GM21786 (cell line): ENCODE data around the gene RANBP17.
"Not testable (repeated sequence)": the region's sequence is repeated elsewhere in the genome, so short reads cannot be mapped to it uniquely, and the experiment has no call there.

Experiments
- ATAC-seq: cut with Tn5 transposase; IDR thresholded peaks from one replicate; pipeline ENCODE4 v1.9.1; 2021; ENCODE audit not compliant: unreplicated experiment

RANBP17 gene

DNA sequence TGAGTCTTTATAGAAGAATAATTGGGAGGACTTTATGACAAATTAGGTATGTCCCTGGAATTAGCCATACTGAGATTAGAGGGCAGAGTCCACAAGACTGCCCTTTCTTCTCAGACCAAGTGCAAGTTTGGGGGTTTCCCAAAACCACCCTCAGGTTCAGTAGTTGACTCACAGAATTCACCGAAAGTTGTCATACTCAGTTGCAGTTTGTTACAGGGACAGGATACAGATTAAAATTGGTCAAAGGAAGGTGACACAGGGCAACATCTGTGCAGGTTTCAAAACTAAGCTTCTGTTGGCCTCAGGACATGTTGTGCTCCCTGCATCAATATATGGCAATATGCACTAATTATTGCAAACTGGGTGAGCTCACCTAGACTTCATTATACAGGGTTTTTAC is 3.8 kb downstream of the RANBP17 start:
- peak; percentile 88 for ATAC-seq

GRCh38 chr5:170867825-170868224 is 6.0 kb downstream of the RANBP17 start:
- ATAC-seq: no peak

GRCh38 chr5:170870390-170870789 is 8.6 kb downstream of the RANBP17 start:
- not testable (repeated sequence) for ATAC-seq

DNA sequence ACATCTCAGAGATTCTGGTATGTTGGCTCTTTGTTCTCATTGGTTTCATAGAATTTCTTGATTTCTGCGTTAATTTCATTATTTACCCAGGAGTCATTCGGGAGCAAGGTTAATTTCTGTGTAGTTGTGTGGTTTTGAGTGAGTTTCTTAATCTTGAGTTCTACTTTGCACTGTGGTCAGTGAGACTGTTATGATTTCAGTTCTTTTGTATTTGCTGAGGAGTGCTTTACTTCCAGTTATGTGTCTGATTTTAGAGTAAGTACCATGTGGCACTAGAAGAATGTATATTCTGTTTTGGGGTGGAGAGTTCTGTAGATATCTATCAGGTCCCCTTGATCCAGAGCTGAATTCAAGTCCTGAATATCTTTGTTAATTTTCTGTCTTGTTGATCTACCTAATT is 12.2 kb downstream of the RANBP17 start:
- ATAC-seq: no peak

DNA sequence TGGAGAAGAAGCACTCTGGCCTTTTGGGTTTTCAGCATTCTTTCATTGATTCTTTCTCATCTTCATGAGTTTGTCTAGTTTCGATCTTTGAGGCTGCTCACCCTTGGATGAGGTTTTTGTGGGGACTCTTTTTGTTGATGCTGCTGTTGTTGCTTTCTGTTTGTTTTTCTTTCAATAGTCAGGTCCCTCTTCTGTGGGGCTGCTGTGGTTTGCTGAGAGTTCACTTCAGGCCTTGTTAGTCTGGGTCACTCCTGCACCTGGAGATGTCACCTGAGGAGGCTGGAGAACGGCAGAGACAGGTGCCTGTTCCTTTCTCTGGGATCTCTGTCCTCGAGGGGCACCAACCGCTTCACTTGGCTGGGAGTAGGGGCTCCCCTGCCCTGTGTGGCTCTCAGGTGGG is 14.0 kb downstream of the RANBP17 start:
- no peak for ATAC-seq

GRCh38 chr5:170880084-170880483 is 18.3 kb downstream of the RANBP17 start:
- ATAC-seq: no peak

DNA sequence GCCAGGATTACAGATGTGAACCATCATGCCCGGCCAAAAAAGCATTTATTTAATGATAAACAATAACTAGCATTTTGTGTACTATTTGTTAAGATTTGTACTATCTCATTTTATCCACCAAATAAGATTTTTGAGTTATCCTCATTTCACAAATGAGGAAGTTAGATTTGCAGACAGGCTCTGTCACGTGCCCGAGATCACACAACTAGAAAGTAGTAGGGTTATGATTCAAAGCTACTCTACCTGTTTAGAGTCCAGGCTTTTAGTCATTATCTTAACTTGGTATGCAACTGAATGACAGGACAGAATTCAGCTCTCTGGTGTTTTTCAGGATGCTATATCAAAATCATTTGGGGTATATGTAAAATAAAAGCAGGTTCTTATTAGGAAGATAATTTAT is 20.5 kb downstream of the RANBP17 start:
- ATAC-seq: no peak

DNA sequence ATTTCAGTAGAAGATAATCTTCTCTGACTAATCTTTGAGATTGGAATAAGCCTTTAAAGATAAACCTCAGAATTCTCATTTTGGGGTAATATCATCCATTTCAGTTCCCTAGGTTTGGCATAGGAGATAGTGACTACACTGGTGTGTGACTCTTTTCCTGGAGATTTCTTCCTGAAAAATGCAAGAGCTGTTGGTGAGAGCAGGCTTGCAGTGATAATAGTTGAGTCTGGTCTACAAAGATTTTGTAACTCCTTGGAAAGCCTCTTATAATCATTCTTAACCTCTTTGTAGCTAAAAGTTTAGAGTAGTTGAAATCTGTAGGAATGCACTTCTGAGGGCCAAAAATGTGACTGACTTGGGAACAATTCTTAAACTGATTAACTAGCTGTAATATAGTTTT is 23.4 kb downstream of the RANBP17 start:
- ATAC-seq: no peak

GRCh38 chr5:170885809-170886208 is 24.0 kb downstream of the RANBP17 start:
- ATAC-seq: no peak

DNA sequence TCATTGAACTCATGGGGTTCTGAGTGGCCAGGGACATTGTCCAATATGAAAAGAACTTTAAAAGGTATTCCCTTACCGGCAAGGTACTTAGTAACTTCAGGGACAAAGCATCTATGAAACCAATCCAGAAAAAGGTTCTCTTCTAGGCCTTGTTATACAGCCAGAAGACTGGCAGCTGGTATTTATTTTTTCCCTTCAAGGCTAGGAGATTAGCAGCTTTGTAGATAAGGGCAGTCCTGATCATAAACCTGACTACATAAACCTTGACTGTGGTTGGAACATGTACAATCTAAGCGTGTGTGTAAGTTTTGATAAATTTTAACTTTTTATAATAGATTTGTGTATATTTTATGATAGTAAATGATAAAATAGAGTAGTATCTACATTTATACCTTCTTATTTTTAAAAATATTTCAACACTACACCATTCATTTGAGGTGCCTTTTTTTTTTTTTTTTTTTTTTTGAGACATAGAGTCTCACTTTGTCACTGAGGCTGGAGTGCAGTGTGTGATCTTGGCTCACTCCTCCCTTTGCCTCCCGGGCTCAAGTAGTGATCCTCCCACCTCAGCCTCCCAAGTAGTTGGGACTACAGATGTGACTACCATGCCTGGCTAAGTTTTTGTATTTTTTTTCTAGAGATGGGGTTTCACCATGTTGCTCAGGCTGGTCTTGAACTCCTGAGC is 24.5 kb downstream of the RANBP17 start:
- ATAC-seq: no peak

GRCh38 chr5:170892196-170892595 is 30.4 kb downstream of the RANBP17 start:
- ATAC-seq: no peak

GRCh38 chr5:170894665-170895064 is 32.8 kb downstream of the RANBP17 start:
- no peak for ATAC-seq

DNA sequence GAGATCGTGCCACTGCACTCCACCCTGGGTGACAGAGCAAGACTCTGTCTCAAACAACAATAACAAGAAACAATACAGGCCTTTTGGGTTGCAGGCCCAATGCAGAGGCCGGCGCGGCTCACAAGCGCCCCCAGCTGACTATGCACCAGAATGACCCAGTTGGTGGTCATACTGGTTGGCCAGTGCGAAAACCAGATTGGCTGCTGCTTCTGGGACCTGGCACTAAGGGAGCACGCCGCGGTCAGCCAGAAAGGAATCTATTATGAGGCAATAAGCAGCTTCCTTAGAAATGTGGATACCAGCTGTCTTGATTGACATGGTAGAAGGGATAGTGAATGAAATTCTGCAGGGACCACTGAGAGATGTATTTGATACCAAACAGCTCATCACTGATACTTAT is 35.0 kb downstream of the RANBP17 start:
- ATAC-seq: no peak

- ATAC-seq: no peak
These were observed 41.3 kb downstream of the RANBP17 start for GRCh38 chr5:170903075-170903474.

DNA sequence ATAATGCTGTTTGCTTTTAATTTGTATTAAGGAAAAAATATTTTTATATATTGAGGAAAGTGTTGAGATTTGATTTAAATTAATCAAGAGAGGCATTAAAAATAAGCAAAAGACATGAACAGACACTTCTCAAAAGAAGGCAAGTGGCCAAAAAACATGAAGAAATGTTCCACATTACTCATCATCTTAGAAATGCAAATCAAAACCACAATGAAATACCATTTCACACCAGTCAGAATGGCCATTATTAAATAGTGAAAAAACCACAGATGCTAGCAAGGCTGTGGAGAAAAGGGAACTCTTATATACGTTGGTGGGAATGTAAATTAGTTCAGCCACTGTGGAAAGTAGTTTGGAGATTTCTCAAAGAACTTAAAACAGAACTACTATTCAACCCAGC is 45.9 kb downstream of the RANBP17 start:
- ATAC-seq: no peak

GRCh38 chr5:170913573-170913972 is 51.8 kb downstream of the RANBP17 start:
- no peak for ATAC-seq

DNA sequence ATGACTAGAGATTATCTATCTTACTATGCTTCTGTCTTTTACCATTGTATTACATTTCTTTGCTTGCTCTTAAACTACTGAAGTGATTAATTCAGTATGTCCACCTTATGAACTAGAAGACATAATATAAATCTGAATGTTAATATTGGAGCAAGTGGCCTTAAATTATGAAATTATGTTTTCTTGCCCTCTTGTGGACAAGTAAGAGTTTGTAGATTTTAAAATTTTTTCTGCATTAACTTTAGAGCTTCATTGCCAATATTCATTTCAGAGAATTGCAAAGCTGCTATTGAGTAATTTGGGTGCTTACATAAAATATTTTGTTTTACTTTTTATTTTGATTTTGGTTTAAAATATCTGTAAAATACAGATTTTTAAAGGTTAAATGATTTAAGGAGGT is 55.3 kb downstream of the RANBP17 start:
- no peak for ATAC-seq

DNA sequence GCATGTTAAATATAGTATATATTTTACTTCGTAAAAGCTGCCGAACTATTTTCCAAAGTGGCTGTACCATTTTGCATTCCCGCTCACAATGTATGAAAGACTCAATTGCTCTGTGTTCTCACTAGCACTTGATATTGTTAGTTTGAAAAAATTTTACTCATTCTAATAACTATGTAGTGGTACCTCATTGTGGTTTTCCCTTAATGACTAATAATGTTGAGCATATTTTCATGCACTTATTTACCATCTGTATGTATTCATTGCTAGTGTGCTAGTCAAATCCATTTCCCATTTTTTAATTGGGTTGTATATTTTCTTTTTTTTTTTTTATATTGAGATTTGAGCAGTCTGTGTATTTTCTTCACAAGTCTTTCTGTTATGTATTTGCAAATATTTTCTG is 58.4 kb downstream of the RANBP17 start:
- ATAC-seq: no peak

- not testable (repeated sequence) for ATAC-seq
These were observed 60.5 kb downstream of the RANBP17 start for GRCh38 chr5:170922331-170922730.

- no peak for ATAC-seq
These were observed 62.2 kb downstream of the RANBP17 start for GRCh38 chr5:170923910-170924620.

DNA sequence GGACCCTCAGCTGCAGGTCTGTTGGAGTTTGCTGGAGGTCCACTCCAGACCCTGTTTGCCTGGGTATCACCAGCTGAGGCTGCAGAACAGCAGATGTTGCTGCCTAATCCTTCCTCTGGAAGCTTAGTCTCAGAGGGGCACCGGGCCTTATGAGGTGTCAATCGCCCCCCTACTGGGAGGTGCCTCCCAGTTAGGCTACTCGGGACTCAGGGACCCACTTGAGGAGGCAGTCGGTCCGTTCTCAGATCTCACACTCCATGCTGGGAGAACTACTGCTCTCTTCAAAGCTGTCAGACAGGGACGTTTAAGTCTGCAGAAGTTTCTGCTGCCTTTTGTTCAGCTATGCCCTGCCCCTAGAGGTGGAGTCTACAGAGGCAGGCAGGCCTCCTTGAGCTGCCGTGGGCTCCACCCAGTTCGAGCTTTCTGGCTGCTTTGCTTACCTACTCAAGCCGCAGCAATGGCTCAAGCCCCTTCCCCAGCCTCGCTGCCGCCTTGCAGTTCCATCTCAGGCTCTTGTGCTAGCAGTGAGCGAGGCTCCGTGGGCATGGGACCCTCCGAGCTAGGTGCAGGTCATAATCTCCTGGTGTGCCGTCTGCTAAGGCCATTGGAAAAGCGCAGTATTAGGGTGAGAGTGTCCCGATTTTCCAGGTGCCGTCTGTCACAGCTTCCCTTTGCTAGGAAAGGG is 73.9 kb downstream of the RANBP17 start:
- ATAC-seq: not testable (repeated sequence)

DNA sequence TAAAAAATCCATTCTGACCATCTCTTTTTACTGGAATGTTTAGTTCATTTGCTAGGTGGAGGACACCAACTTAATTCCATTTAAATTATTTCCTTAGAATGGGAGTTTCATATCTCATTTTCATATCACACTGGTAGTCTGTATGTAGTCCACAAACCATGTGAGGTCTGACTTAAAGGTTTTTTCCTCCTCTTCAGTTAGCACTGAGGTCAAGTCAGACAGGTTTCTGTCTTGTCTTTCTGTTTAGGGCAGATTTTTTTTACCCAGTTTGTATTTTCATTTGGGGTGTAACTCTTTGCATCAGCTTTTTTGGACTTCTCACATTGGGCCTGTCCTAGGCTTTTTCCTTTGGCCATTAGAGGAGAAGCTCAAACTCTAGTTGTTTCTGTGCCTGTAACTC is 75.3 kb downstream of the RANBP17 start:
- ATAC-seq: no peak
